Liver (tissue), 3 donors: ENCODE data around the gene ADRA2B.

Source experiments
- CTCF ChIP-seq: fragments of 150-350 bp; IDR thresholded peaks from 2 replicates; pipeline ENCODE4 v1.5.1; 2017; ENCODE audit warnings: improper control_type of control experiment, low read depth, low read length; ENCODE audit not compliant: missing input control
- EGR1 ChIP-seq, 2 donors: IDR thresholded peaks; 2 replicates each; pipeline ENCODE4 v1.6.1; 2016 to 2018; ENCODE audit warnings: antibody characterized with exemption in 2 of 2, low read depth in 2 of 2
- GABPA ChIP-seq, 2 donors: IDR thresholded peaks in 1 of 2; conservative IDR thresholded peaks in 1 of 2; 2 replicates each; pipeline ENCODE4 v1.6.1; 2016; ENCODE audit warnings: antibody characterized with exemption in 2 of 2, mild to moderate bottlenecking in 1 of 2, moderate library complexity in 1 of 2
- JUND ChIP-seq, 2 donors: IDR thresholded peaks; 2 replicates each; pipeline ENCODE4 v1.6.1; 2016; ENCODE audit warnings: antibody characterized with exemption in 2 of 2
- RAD21 ChIP-seq, 2 donors: IDR thresholded peaks; 2 replicates each; pipeline ENCODE4 v1.6.1; 2016; ENCODE audit warnings: antibody characterized with exemption in 2 of 2, mild to moderate bottlenecking in 2 of 2
- RXRA ChIP-seq, 2 donors: IDR thresholded peaks; 2 replicates each; pipeline ENCODE4 v1.6.1; 2017 to 2018; ENCODE audit warnings: antibody characterized with exemption in 2 of 2, mild to moderate bottlenecking in 1 of 2
- TAF1 ChIP-seq: conservative IDR thresholded peaks from 2 replicates; pipeline ENCODE4 v1.6.1; 2016; ENCODE audit warnings: antibody characterized with exemption, mild to moderate bottlenecking
- YY1 ChIP-seq: IDR thresholded peaks from 2 replicates; pipeline ENCODE4 v1.6.1; 2016; ENCODE audit warnings: antibody characterized with exemption, mild to moderate bottlenecking
- ZBTB33 ChIP-seq: IDR thresholded peaks from 2 replicates; pipeline ENCODE4 v1.6.1; 2016; ENCODE audit warnings: antibody characterized with exemption
- donor health status: healthy.
- donor health status: healthy.

GRCh38 chr2:96157649-96158553 is 41.5 kb upstream of the ADRA2B start:
- TF ChIP-seq CTCF (no peak), GABPA (IDR thresholded peaks at IDR 0.05 in 1 of 2, conservative IDR thresholded peaks at IDR 0.05 in 1 of 2) (no peak), JUND (IDR thresholded peaks at IDR 0.05) (no peak), TAF1 (no peak), ZBTB33 (no peak), RXRA (IDR thresholded peaks at IDR 0.05) (no peak), YY1 (no peak), EGR1 (IDR thresholded peaks at IDR 0.05; ENCODE audit: low read depth in 2 of 2) (no peak), RAD21 (IDR thresholded peaks at IDR 0.05) (no peak)
